ENCODE measurements around the gene BORCS5.

The BORCS5 gene

GRCh38 chr12:12425001-12425400 lies 68.1 kb downstream of the BORCS5 start:
- TF ChIP-seq POLR2A (IDR thresholded peaks at IDR 0.05; ENCODE audit: low read depth, low read length) (no peak), POU2F2 (IDR thresholded peaks at IDR 0.05; ENCODE audit: low read depth, low read length) (no peak), PAX5 (IDR thresholded peaks at IDR 0.05; ENCODE audit: insufficient read depth, low read length, severe bottlenecking) (no peak), TAF1 (IDR thresholded peaks at IDR 0.05; ENCODE audit: low read depth, low read length) (no peak), SPI1 (IDR thresholded peaks at IDR 0.05; ENCODE audit: low read depth, low read length) (no peak), POLR2AphosphoS5 (IDR thresholded peaks at IDR 0.05; ENCODE audit: low read depth, low read length) (no peak)

GRCh38 chr12:12425616-12426015 lies 68.7 kb downstream of the BORCS5 start:
- DNase-seq (ENCODE audit: insufficient read length, low spot score): no peak
- FAIRE-seq: no peak
- TF ChIP-seq PAX5 (IDR thresholded peaks at IDR 0.05; ENCODE audit: insufficient read depth, low read length, severe bottlenecking) (no peak), TAF1 (IDR thresholded peaks at IDR 0.05; ENCODE audit: low read depth, low read length) (no peak), POU2F2 (IDR thresholded peaks at IDR 0.05; ENCODE audit: low read depth, low read length) (no peak), POLR2A (IDR thresholded peaks at IDR 0.05; ENCODE audit: low read depth, low read length) (no peak), POLR2AphosphoS5 (IDR thresholded peaks at IDR 0.05; ENCODE audit: low read depth, low read length) (no peak), SPI1 (IDR thresholded peaks at IDR 0.05; ENCODE audit: low read depth, low read length) (no peak)

More at GRCh38 chr12:12425001-12425400, 68.1 kb downstream of the BORCS5 start:
- no peak for DNase-seq (ENCODE audit: insufficient read length, low spot score)
- no peak for FAIRE-seq

GRCh38 chr12:12427568-12427967 lies 70.7 kb downstream of the BORCS5 start:
- no peak for DNase-seq (ENCODE audit: insufficient read length, low spot score)
- no peak for FAIRE-seq
- no peak for TF ChIP-seq POU2F2 (IDR thresholded peaks at IDR 0.05; ENCODE audit: low read depth, low read length)
- no peak for TF ChIP-seq TAF1 (IDR thresholded peaks at IDR 0.05; ENCODE audit: low read depth, low read length)

- DNase-seq (ENCODE audit: insufficient read length, low spot score) (no peak), FAIRE-seq (no peak)
Observed at GRCh38 chr12:12428047-12428446, 71.2 kb downstream of the BORCS5 start.

GRCh38 chr12:12428961-12429657 lies 72.2 kb downstream of the BORCS5 start:
- no peak for DNase-seq (ENCODE audit: insufficient read length, low spot score)
- no peak for FAIRE-seq
- TF ChIP-seq POLR2A (IDR thresholded peaks at IDR 0.05; ENCODE audit: low read depth, low read length): no peak
- TF ChIP-seq PAX5 (IDR thresholded peaks at IDR 0.05; ENCODE audit: insufficient read depth, low read length, severe bottlenecking): no peak
- no peak for TF ChIP-seq POLR2AphosphoS5 (IDR thresholded peaks at IDR 0.05; ENCODE audit: low read depth, low read length)
- TF ChIP-seq TAF1 (IDR thresholded peaks at IDR 0.05; ENCODE audit: low read depth, low read length): no peak

More at GRCh38 chr12:12428047-12428446, 71.2 kb downstream of the BORCS5 start:
- TF ChIP-seq POLR2AphosphoS5 (IDR thresholded peaks at IDR 0.05; ENCODE audit: low read depth, low read length): no peak

GRCh38 chr12:12432364-12432763 lies 75.5 kb downstream of the BORCS5 start:
- TF ChIP-seq PAX5 (IDR thresholded peaks at IDR 0.05; ENCODE audit: insufficient read depth, low read length, severe bottlenecking) (no peak), POU2F2 (IDR thresholded peaks at IDR 0.05; ENCODE audit: low read depth, low read length) (no peak), TAF1 (IDR thresholded peaks at IDR 0.05; ENCODE audit: low read depth, low read length) (no peak), POLR2A (IDR thresholded peaks at IDR 0.05; ENCODE audit: low read depth, low read length) (no peak), POLR2AphosphoS5 (IDR thresholded peaks at IDR 0.05; ENCODE audit: low read depth, low read length) (no peak), SPI1 (IDR thresholded peaks at IDR 0.05; ENCODE audit: low read depth, low read length) (no peak)
- DNase-seq (ENCODE audit: insufficient read length, low spot score) (no peak), FAIRE-seq (no peak)

- TF ChIP-seq TAF1 (IDR thresholded peaks at IDR 0.05; ENCODE audit: low read depth, low read length) (no peak), POU2F2 (IDR thresholded peaks at IDR 0.05; ENCODE audit: low read depth, low read length) (no peak), POLR2AphosphoS5 (IDR thresholded peaks at IDR 0.05; ENCODE audit: low read depth, low read length) (no peak)
- FAIRE-seq: no peak
Observed at GRCh38 chr12:12433203-12433731, 76.4 kb downstream of the BORCS5 start.

GRCh38 chr12:12436831-12437345 lies 80.0 kb downstream of the BORCS5 start:
- TF ChIP-seq POU2F2 (IDR thresholded peaks at IDR 0.05; ENCODE audit: low read depth, low read length) (no peak), PAX5 (IDR thresholded peaks at IDR 0.05; ENCODE audit: insufficient read depth, low read length, severe bottlenecking) (no peak), POLR2A (IDR thresholded peaks at IDR 0.05; ENCODE audit: low read depth, low read length) (no peak), SPI1 (IDR thresholded peaks at IDR 0.05; ENCODE audit: low read depth, low read length) (no peak), POLR2AphosphoS5 (IDR thresholded peaks at IDR 0.05; ENCODE audit: low read depth, low read length) (no peak), TAF1 (IDR thresholded peaks at IDR 0.05; ENCODE audit: low read depth, low read length) (no peak)
- no peak for FAIRE-seq
- no peak for DNase-seq (ENCODE audit: insufficient read length, low spot score)

More at GRCh38 chr12:12433203-12433731, 76.4 kb downstream of the BORCS5 start:
- DNase-seq (ENCODE audit: insufficient read length, low spot score): no peak

GRCh38 chr12:12439636-12440035 lies 82.8 kb downstream of the BORCS5 start:
- DNase-seq (ENCODE audit: insufficient read length, low spot score) (no peak), FAIRE-seq (no peak)
- TF ChIP-seq SPI1 (IDR thresholded peaks at IDR 0.05; ENCODE audit: low read depth, low read length) (no peak), TAF1 (IDR thresholded peaks at IDR 0.05; ENCODE audit: low read depth, low read length) (no peak), POLR2AphosphoS5 (IDR thresholded peaks at IDR 0.05; ENCODE audit: low read depth, low read length) (no peak), POU2F2 (IDR thresholded peaks at IDR 0.05; ENCODE audit: low read depth, low read length) (no peak), PAX5 (IDR thresholded peaks at IDR 0.05; ENCODE audit: insufficient read depth, low read length, severe bottlenecking) (no peak), POLR2A (IDR thresholded peaks at IDR 0.05; ENCODE audit: low read depth, low read length) (no peak)

- TF ChIP-seq PAX5 (IDR thresholded peaks at IDR 0.05; ENCODE audit: insufficient read depth, low read length, severe bottlenecking): no peak
- TF ChIP-seq POU2F2 (IDR thresholded peaks at IDR 0.05; ENCODE audit: low read depth, low read length): no peak
- no peak for TF ChIP-seq POLR2A (IDR thresholded peaks at IDR 0.05; ENCODE audit: low read depth, low read length)
- DNase-seq (ENCODE audit: insufficient read length, low spot score): no peak
Observed at GRCh38 chr12:12440784-12441428, 84.0 kb downstream of the BORCS5 start.

More at GRCh38 chr12:12440784-12441428, 84.0 kb downstream of the BORCS5 start:
- FAIRE-seq: no peak
